ENCODE results near the gene FYN. TPM values are rescaled to one million over a fixed set of nuclear protein-coding genes. Genes with fewer than 3 reads are reported as not detected.

The FYN gene
- total and polyA plus RNA-seq, 2 of the 8 experiments (the other 6 are each of a cell fraction or from before 2014, with no cell fraction given), result 46.8 to 97.2 TPM

DNA sequence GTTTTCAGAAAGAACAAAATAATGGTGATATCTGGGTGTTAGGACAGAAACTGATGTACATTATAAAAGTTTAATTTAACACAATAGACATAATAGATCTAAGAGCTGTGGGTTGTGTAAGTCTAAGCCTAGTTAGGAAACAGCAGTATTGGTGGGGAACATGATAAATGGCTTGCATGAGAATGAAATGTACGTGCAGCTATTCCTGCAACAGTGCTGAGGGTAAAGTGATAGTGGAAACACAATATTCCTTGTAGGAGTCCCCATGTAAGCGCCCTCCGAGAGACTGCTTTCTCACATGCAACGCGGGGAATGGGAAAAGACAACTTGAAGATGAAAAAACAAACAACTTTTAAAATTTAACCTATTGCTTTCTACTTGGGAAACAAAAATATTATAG, 171.0 kb downstream of the FYN start:
- H3K27ac ChIP-seq (ENCODE audit: low read depth, low read length), result no peak overlapping the region
- ChIA-PET POLR2A (ENCODE audit: partially characterized antibody) (interaction anchor here (0.6 kb wide), 1 partner anchor 188 kb away, joined by 3 read pairs; no protein-coding TSS in a partner anchor), CTCF (ENCODE audit: partially characterized antibody) (interaction anchor here (0.8 to 2.5 kb wide), 4 partner anchors 9 to 341 kb away, joined by 3 to 5 read pairs (median 4); no protein-coding TSS in a partner anchor)
- no peak overlapping the region for H2AK5ac ChIP-seq (ENCODE audit: low read depth, low read length)
- H4K91ac ChIP-seq (replicated peaks; ENCODE audit: insufficient read length, low read length), result no peak overlapping the region
- H2BK20ac ChIP-seq (ENCODE audit: low read length), result no peak overlapping the region
- no peak overlapping the region for H3K4me2 ChIP-seq (ENCODE audit: insufficient read depth in 1 of 2, low read depth in 2 of 2, low read length in 2 of 2)
- no peak overlapping the region for H4K5ac ChIP-seq (ENCODE audit: insufficient read length, low read depth, low read length)
- WGBS, 2 experiments (ENCODE audit: extremely low coverage in 1 of 2, insufficient coverage in 1 of 2, insufficient read length in 1 of 2, insufficient replicate concordance in 2 of 2, low coverage in 1 of 2, low lambda C conversion rate in 2 of 2, missing lambda C conversion rate in 1 of 2), result 94% methylated on average over 5 of the region's 5 CpGs; no CpG with 5 or more reads in 1 of the 2 experiments
- no peaks in the 10 kb centered on the region for H3K4me1 ChIP-seq (replicated peaks in 1 of 4; ENCODE audit: control insufficient read depth in 3 of 4, insufficient read depth in 4 of 4, low read length in 3 of 4)
- H3K9me3 ChIP-seq (ENCODE audit: insufficient read depth in 2 of 2, low read depth in 1 of 2, low read length in 1 of 2), result no peaks in the 10 kb centered on the region
- no peak overlapping the region for H2BK15ac ChIP-seq (ENCODE audit: low read length)
- FAIRE-seq, result no peak
- H3K36me3 ChIP-seq (ENCODE audit: control insufficient read depth in 2 of 4, insufficient read depth in 4 of 4, low read length in 3 of 4), result peaks cover 3 to 20% (median 14%) of the 10 kb centered on the region in 4 experiments; a peak in 6 of 8 replicates
- no peaks in the 10 kb centered on the region for H3K23me2 ChIP-seq (ENCODE audit: low read depth, low read length)
- H2BK5ac ChIP-seq (ENCODE audit: low read depth, low read length), result no peak overlapping the region
- no peak overlapping the region for H3K4ac ChIP-seq (replicated peaks; ENCODE audit: insufficient read length, low read depth, low read length)
- no peak overlapping the region for H3K14ac ChIP-seq (ENCODE audit: insufficient read length)
- H3K18ac ChIP-seq (ENCODE audit: extremely low read depth, low read length), result no peak overlapping the region
- H3K56ac ChIP-seq (replicated peaks; ENCODE audit: insufficient read length, low read depth, low read length), result no peak overlapping the region
- H3K79me1 ChIP-seq (ENCODE audit: low read depth, low read length), result no peaks in the 10 kb centered on the region
- H2BK120ac ChIP-seq (replicated peaks; ENCODE audit: low read depth, low read length), result no peak overlapping the region
- no peak overlapping the region for H4K8ac ChIP-seq (ENCODE audit: extremely low read depth, insufficient read depth, low read length)
- no peaks in the 10 kb centered on the region for H3K79me2 ChIP-seq (ENCODE audit: control insufficient read depth in 1 of 2, insufficient read depth in 2 of 2, low read length in 2 of 2)
- no peak overlapping the region for H3K4me3 ChIP-seq (ENCODE audit: extremely low read depth in 1 of 4, insufficient read depth in 2 of 4, low read depth in 3 of 4, low read length in 4 of 4)
- no peaks in the 10 kb centered on the region for H4K20me1 ChIP-seq (replicated peaks in 1 of 2; ENCODE audit: control insufficient read depth in 1 of 2, insufficient read depth in 2 of 2, low read length in 2 of 2)
- no peak overlapping the region for H2BK12ac ChIP-seq (ENCODE audit: low read depth, low read length)
- no peak overlapping the region for H3K23ac ChIP-seq (ENCODE audit: insufficient read length)
- no peak overlapping the region for H2AFZ ChIP-seq (ENCODE audit: low read length)
- H3K27me3 ChIP-seq (replicated peaks in 1 of 4; ENCODE audit: control insufficient read depth in 3 of 4, extremely low read depth in 1 of 4, insufficient read depth in 3 of 4, low read length in 3 of 4), result no peaks in the 10 kb centered on the region
- no peak for DNase-seq (ENCODE audit: low read depth in 1 of 2, low spot score in 2 of 2)
- H3K9ac ChIP-seq (replicated peaks in 1 of 4; ENCODE audit: extremely low read depth in 1 of 4, low read depth in 3 of 4, low read length in 3 of 4), result no peak overlapping the region
- no peak for TF ChIP-seq TAF7 (optimal IDR thresholded peaks at IDR 0.05; ENCODE audit: borderline replicate concordance, low read depth, low read length)
